HG02759 (cell line): ENCODE results near the gene PEX3.
A peak's percentile ranks its signal among the peaks of the same experiment; 100 is the strongest.

ENCODE experiments used
- ATAC-seq: cut with Tn5 transposase; IDR thresholded peaks from one replicate; pipeline ENCODE4 v1.9.1; 2021; ENCODE audit warnings: mild to moderate bottlenecking, moderate library complexity; ENCODE audit not compliant: unreplicated experiment

PEX3 gene

GRCh38 chr6:143450453-143451371, at the start of gene PEX3, which contains the start of gene ADAT2:
Gene PEX3, plus strand, starts transcription at chr6:143450805. Its CDS starts 238 bp downstream, at chr6:143451043.
Gene ADAT2, minus strand, starts transcription at chr6:143450695. Its CDS starts 37 bp downstream, at chr6:143450658.
- ATAC-seq, result peak; percentile 94

- ATAC-seq, result no peak
These were observed 49.5 kb upstream of the PEX3 start for GRCh38 chr6:143401068-143401446.

- no peak for ATAC-seq
These were observed 48.8 kb upstream of the PEX3 start for GRCh38 chr6:143401636-143402370.

GRCh38 chr6:143402721-143403336, 47.8 kb upstream of the PEX3 start:
- ATAC-seq, result no peak

- no peak for ATAC-seq
These were observed 45.0 kb upstream of the PEX3 start for GRCh38 chr6:143405373-143406154.

GRCh38 chr6:143406673-143407072, 43.9 kb upstream of the PEX3 start:
- no peak for ATAC-seq

- no peak for ATAC-seq
These were observed 42.3 kb upstream of the PEX3 start for GRCh38 chr6:143408151-143408786.

GRCh38 chr6:143408787-143409162, 41.8 kb upstream of the PEX3 start:
- no peak for ATAC-seq

- no peak for ATAC-seq
These were observed 39.7 kb upstream of the PEX3 start for GRCh38 chr6:143410859-143411270.

- ATAC-seq, result no peak
These were observed 35.8 kb upstream of the PEX3 start for GRCh38 chr6:143414769-143415168.

- ATAC-seq, result no peak
These were observed 31.1 kb upstream of the PEX3 start for GRCh38 chr6:143419526-143419925.

GRCh38 chr6:143426026-143426425, 24.6 kb upstream of the PEX3 start:
- no peak for ATAC-seq

GRCh38 chr6:143427109-143427817, 23.3 kb upstream of the PEX3 start:
- peak; percentile 100 for ATAC-seq

- no peak for ATAC-seq
These were observed 20.6 kb upstream of the PEX3 start for GRCh38 chr6:143429970-143430369.

- no peak for ATAC-seq
These were observed 19.4 kb upstream of the PEX3 start for GRCh38 chr6:143431226-143431625.

GRCh38 chr6:143432588-143432987, 18.0 kb upstream of the PEX3 start:
- no peak for ATAC-seq

GRCh38 chr6:143441010-143441409, 9.6 kb upstream of the PEX3 start:
- ATAC-seq, result no peak

- no peak for ATAC-seq
These were observed 8.7 kb upstream of the PEX3 start for GRCh38 chr6:143441680-143442545.

GRCh38 chr6:143443096-143443495, 7.5 kb upstream of the PEX3 start:
- no peak for ATAC-seq
